DND-41 (cell line): ENCODE data around the gene MFRP.

Source experiments
- ATAC-seq: fragments of 200-7000 bp; cut with Tn5 transposase; 3 replicates; pipeline ENCODE4 v1.9.1; 2021; ENCODE audit warnings: low read depth; ENCODE audit not compliant: insufficient read depth
- DNase-seq: peaks from one replicate; pipeline ENCODE4 v3.0.0-alpha.2; 2020
- H2AFZ ChIP-seq: 2 replicates; pipeline ENCODE4 v1.6.0; 2012; ENCODE audit warnings: low read depth, low read length
- H3K27ac ChIP-seq: 2 replicates; pipeline ENCODE4 v1.5.1; 2012; ENCODE audit warnings: low read length, inconsistent platforms
- H3K27me3 ChIP-seq: fragments of 200-600 bp; sonication (generic); 2 replicates; pipeline ENCODE4 v1.6.0; 2012; ENCODE audit warnings: low read length, mild to moderate bottlenecking, inconsistent platforms; ENCODE audit not compliant: insufficient read depth, poor library complexity
- H3K36me3 ChIP-seq: 2 replicates; pipeline ENCODE4 v1.5.1; 2012; ENCODE audit warnings: low read length, inconsistent platforms; ENCODE audit not compliant: insufficient read depth
- H3K4me1 ChIP-seq: 2 replicates; pipeline ENCODE4 v1.5.1; 2012; ENCODE audit warnings: mild to moderate bottlenecking, low read length; ENCODE audit not compliant: insufficient read depth
- H3K4me2 ChIP-seq: 2 replicates; pipeline ENCODE4 v1.6.0; 2012; ENCODE audit warnings: mild to moderate bottlenecking, moderate library complexity, low read length, inconsistent platforms; ENCODE audit not compliant: insufficient read depth
- H3K4me3 ChIP-seq, 2 experiments: fragments of 200-600 bp in 1 of 2; shearing (Covaris generic) in 1 of 2; 2 replicates each; pipeline ENCODE4 v1.5.1; 2012 to 2016; ENCODE audit warnings: inconsistent platforms in 2 of 2, low read length in 2 of 2, mild to moderate bottlenecking in 2 of 2, low read depth in 1 of 2, moderate library complexity in 1 of 2
- H3K79me2 ChIP-seq: 2 replicates; pipeline ENCODE4 v1.6.0; 2012; ENCODE audit warnings: low read length, inconsistent platforms; ENCODE audit not compliant: insufficient read depth
- H3K9ac ChIP-seq: 2 replicates; pipeline ENCODE4 v1.6.0; 2012; ENCODE audit warnings: low read depth, mild to moderate bottlenecking, inconsistent platforms, low read length, moderate library complexity
- H3K9me3 ChIP-seq: 2 replicates; pipeline ENCODE4 v1.5.1; 2012; ENCODE audit warnings: low read length, moderate library complexity, mild to moderate bottlenecking, inconsistent platforms; ENCODE audit not compliant: insufficient read depth, severe bottlenecking
- H4K20me1 ChIP-seq: 2 replicates; pipeline ENCODE4 v1.6.0; 2012; ENCODE audit warnings: low read length; ENCODE audit not compliant: insufficient read depth
- CTCF ChIP-seq: IDR thresholded peaks from 2 replicates; pipeline ENCODE4 v1.5.1; 2012; ENCODE audit warnings: borderline replicate concordance, low read length, moderate library complexity, mild to moderate bottlenecking; ENCODE audit not compliant: poor library complexity, severe bottlenecking; ENCODE audit errors: extremely low read depth
- EZH2 ChIP-seq: IDR thresholded peaks from 3 replicates; pipeline ENCODE4 v1.6.1; 2012; ENCODE audit warnings: borderline replicate concordance, low read depth, mild to moderate bottlenecking, moderate library complexity, low read length, inconsistent platforms; ENCODE audit not compliant: severe bottlenecking

MFRP gene

GRCh38 chr11:119344291-119345010, 2.1 kb downstream of the MFRP start:
- no peaks in the 10 kb centered on the region for H3K27me3 ChIP-seq
- no peak overlapping the region for H2AFZ ChIP-seq

GRCh38 chr11:119343726-119344125, 2.8 kb downstream of the MFRP start:
- DNase-seq: no peak
- Histone ChIP-seq H3K4me1 (no peaks in the 10 kb centered on the region), H3K27ac (no peak overlapping the region), H4K20me1 (peaks cover 4% of the 10 kb centered on the region; the same call in 1 of the 2 replicates), H3K4me3 (no peak overlapping the region), H3K4me2 (no peak overlapping the region), H3K9me3 (no peaks in the 10 kb centered on the region), H3K27me3 (no peaks in the 10 kb centered on the region), H3K9ac (no peak overlapping the region), H2AFZ (no peak overlapping the region), H3K36me3 (0 out of 2 replicates have a peak, but pooled peaks cover 4% of the 10 kb centered on the region), H3K79me2 (no peaks in the 10 kb centered on the region)
- TF ChIP-seq CTCF (no peak), EZH2 (no peak)
- ATAC-seq: no peak

More at GRCh38 chr11:119344291-119345010, 2.1 kb downstream of the MFRP start:
- H3K79me2 ChIP-seq: no peaks in the 10 kb centered on the region
- no peaks in the 10 kb centered on the region for H3K9me3 ChIP-seq
- H3K36me3 ChIP-seq: no peaks in the 10 kb centered on the region
- H4K20me1 ChIP-seq: peaks cover 4% of the 10 kb centered on the region; the same call in 1 of the 2 replicates
- no peak for TF ChIP-seq CTCF
- TF ChIP-seq EZH2: no peak
- ATAC-seq: no peak
- no peak overlapping the region for H3K4me3 ChIP-seq
- no peaks in the 10 kb centered on the region for H3K4me1 ChIP-seq
- DNase-seq: no peak
- H3K27ac ChIP-seq: no peak overlapping the region
- no peak overlapping the region for H3K4me2 ChIP-seq
- H3K9ac ChIP-seq: no peak overlapping the region

- H2AFZ ChIP-seq: no peak overlapping the region
- DNase-seq: no peak
- no peak overlapping the region for H3K4me2 ChIP-seq
- no peak overlapping the region for H3K9ac ChIP-seq
- TF ChIP-seq CTCF (no peak), EZH2 (no peak)
- H3K27me3 ChIP-seq: no peaks in the 10 kb centered on the region
- H3K27ac ChIP-seq: no peak overlapping the region
- peaks cover 4% of the 10 kb centered on the region; the same call in 1 of the 2 replicates for H4K20me1 ChIP-seq
- no peak for ATAC-seq
- H3K9me3 ChIP-seq: no peaks in the 10 kb centered on the region
- H3K79me2 ChIP-seq: 0 out of 2 replicates have a peak, but pooled peaks cover 1% of the 10 kb centered on the region
- no peak overlapping the region for H3K4me3 ChIP-seq
- H3K36me3 ChIP-seq: peaks cover 6% of the 10 kb centered on the region; the same call in 1 of the 2 replicates
- peaks cover 6% of the 10 kb centered on the region for H3K4me1 ChIP-seq
Measured at GRCh38 chr11:119342362-119343130, 4.0 kb downstream of the MFRP start.
